Activated CD8-positive, alpha-beta T cell treated with anti-CD3 and anti-CD28 coated beads for 36 hours (primary cell): ENCODE data around the gene PRKAR2B. TPM values are rescaled to one million over a fixed set of nuclear protein-coding genes. Genes with fewer than 3 reads are reported as not detected.

Experiments used
- ATAC-seq: fragments of 200-7000 bp; cut with Tn5 transposase; one replicate; pipeline ENCODE4 v1.10.0; 2021; ENCODE audit warnings: mild to moderate bottlenecking, moderate library complexity
- CTCF ChIA-PET: fragments of 350-600 bp; sonication (Branson Sonifier 250); formaldehyde crosslinking; loops from one replicate; lab custom pipeline; 2021; ENCODE audit warnings: antibody characterized with exemption; lab: Charles Lee
- POLR2A ChIA-PET: fragments of 350-600 bp; sonication (Branson Sonifier 250); formaldehyde crosslinking; loops from one replicate; lab custom pipeline; 2021; ENCODE audit warnings: antibody characterized with exemption; lab: Charles Lee
- DNase-seq: peaks from one replicate; pipeline ENCODE4 v3.0.0-alpha.2; 2020
- H3K27ac Mint-ChIP-seq: one replicate; pipeline ENCODE4 v1.8.0; 2021; ENCODE audit warnings: mild to moderate bottlenecking, mixed read lengths
- H3K27me3 Mint-ChIP-seq: one replicate; pipeline ENCODE4 v1.8.0; 2021; ENCODE audit warnings: mixed read lengths
- H3K36me3 Mint-ChIP-seq: one replicate; pipeline ENCODE4 v1.8.0; 2021; ENCODE audit warnings: low read depth, mixed read lengths
- H3K4me1 Mint-ChIP-seq: one replicate; pipeline ENCODE4 v1.8.0; 2021; ENCODE audit warnings: low read depth, mixed read lengths
- H3K4me3 Mint-ChIP-seq: one replicate; pipeline ENCODE4 v1.8.0; 2021; ENCODE audit warnings: mild to moderate bottlenecking, moderate library complexity, mixed read lengths
- H3K9me3 Mint-ChIP-seq: one replicate; pipeline ENCODE4 v1.8.0; 2021; ENCODE audit warnings: mixed read lengths
- CTCF ChIP-seq: fragments of 200-600 bp; IDR thresholded peaks from one replicate; pipeline ENCODE4 v1.8.0; 2022; ENCODE audit warnings: antibody characterized with exemption, mild to moderate bottlenecking
- intact Hi-C: fragments of 100-400 bp; cut with micrococcal nuclease; formaldehyde crosslinking; loops from one replicate; pipeline ENCODE4 v1.10.0; 2022
- total RNA-seq, 2 experiments: library from RNA; stranded (reverse); gene quantifications; one replicate each; pipeline ENCODE4 v1.2.3, GENCODE V29; 2021

The PRKAR2B gene
- 1 to 10 TPM; 1.1 to 1.3 TPM for total RNA-seq

DNA sequence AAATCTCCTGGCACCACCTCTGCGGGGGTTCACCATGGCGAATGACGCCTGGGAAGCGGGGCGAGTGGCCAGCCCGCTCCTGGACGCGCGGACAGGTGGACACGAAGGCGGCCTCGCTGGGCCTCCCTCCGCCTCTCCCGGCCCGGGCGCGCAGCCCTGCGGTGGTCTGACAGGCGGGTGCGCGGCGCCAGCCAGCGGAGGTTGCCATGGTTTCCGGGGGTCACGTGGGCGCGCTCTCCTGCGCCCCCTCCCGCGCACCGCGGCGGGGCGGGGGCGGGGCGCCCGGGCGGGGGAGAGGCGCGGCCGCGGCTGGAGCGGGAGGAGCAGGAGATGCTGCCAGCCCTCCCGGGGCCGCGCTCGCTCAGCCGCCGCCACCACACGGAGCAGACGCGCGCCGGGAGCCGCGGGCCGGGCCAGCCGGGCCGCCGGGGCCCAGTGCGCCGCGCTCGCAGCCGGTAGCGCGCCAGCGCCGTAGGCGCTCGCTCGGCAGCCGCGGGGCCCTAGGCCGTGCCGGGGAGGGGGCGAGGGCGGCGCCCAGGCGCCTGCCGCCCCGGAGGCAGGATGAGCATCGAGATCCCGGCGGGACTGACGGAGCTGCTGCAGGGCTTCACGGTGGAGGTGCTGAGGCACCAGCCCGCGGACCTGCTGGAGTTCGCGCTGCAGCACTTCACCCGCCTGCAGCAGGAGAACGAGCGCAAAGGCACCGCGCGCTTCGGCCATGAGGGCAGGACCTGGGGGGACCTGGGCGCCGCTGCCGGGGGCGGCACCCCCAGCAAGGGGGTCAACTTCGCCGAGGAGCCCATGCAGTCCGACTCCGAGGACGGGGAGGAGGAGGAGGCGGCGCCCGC is at the start of gene PRKAR2B:
TSS of gene PRKAR2B (plus strand) at position 359 of the 848 bp plus-strand sequence. CDS start at position 562, 203 bp downstream.
- CTCF ChIA-PET = no interaction called here
- intact Hi-C loops = loop anchor here (5.0 kb wide), 1 partner anchor 252 kb away; no protein-coding TSS in a partner anchor

DNA sequence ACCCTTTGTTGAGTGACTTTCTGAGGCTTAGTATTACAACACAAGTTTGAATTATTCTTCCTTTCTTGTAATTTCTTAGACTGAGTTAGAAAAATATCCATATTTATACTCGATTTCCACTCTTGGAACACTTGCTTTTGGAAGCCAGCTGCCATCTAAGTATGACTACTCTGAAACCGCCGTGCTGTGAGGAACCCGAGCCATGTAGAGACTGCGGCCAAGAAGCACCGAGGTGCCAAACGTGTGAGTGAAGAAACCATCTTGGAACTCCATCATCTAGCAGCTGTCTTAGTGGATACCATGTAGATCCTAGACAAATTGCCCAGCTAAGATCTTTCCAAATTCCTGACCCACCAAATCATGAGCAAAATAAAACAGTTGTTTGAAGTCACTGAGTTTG is 49.7 kb upstream of the PRKAR2B start:
- Mint-ChIP-seq H3K4me1 (no peaks in the 10 kb centered on the region), H3K27ac (no peak overlapping the region), H3K4me3 (no peak overlapping the region), H3K36me3 (no peaks in the 10 kb centered on the region), H3K27me3 (peaks cover 8% of the 10 kb centered on the region), H3K9me3 (no peaks in the 10 kb centered on the region)
- CTCF ChIA-PET = no interaction called here
- intact Hi-C loops = no loop called here
- no peak for TF ChIP-seq CTCF
- DNase-seq (no peak), ATAC-seq (no peak)
- POLR2A ChIA-PET = no interaction called here

More for the DNA sequence above, at the start of gene PRKAR2B:
- H3K4me1 Mint-ChIP-seq = peaks cover 5% of the 10 kb centered on the region
- H3K9me3 Mint-ChIP-seq = no peaks in the 10 kb centered on the region
- H3K4me3 Mint-ChIP-seq = peak within 1 kb of the TSS; percentile 65
- peak within 1 kb of the TSS; percentile 7 for H3K27ac Mint-ChIP-seq
- DNase-seq = peak; percentile 74
- H3K36me3 Mint-ChIP-seq = no peaks in the 10 kb centered on the region
- peak; percentile 87 for ATAC-seq
- H3K27me3 Mint-ChIP-seq = peaks cover 32% of the 10 kb centered on the region
- TF ChIP-seq CTCF = no peak
- POLR2A ChIA-PET = no interaction called here

DNA sequence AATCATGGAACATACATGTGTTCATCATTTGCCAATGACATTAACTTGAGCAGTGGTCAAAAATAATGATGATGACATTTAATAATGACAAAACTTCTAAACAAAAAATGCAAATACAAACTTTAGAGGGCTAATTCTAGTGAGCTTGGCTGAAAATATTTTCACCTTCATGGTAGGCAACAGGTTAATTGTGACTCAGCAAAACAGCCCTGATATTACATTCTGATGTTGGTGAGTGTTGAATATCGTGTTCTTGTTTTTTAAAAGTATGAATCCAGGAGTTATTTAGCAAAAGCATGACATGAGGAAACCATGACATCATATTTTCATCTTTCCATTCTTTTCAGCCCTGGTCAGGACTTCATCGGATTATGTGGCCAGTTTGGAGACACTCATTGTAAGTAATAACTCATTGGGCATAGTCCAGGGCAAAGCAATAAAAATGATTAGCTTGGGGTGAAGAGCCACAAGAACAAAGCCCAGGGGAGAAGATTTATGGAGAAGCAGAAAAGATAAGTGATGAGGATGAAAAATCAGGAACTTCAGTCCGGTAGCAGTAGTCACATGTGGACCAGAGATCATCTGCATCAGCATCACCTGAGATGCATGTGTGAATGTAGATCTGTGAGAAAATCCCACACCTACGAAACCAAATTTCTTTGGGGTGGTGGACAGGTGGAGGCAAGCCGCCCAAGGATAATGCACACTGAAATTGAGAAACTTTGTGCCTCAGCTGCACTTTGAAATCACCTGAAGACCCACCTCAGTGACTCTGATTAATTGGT is 46.8 kb upstream of the PRKAR2B start:
- Mint-ChIP-seq H3K27ac (no peak overlapping the region), H3K4me1 (no peaks in the 10 kb centered on the region), H3K27me3 (peaks cover 8% of the 10 kb centered on the region), H3K36me3 (no peaks in the 10 kb centered on the region), H3K9me3 (no peaks in the 10 kb centered on the region), H3K4me3 (no peak overlapping the region)
- ChIA-PET POLR2A (interaction anchor here (0.6 kb wide), 1 partner anchor 811 kb away, joined by 3 read pairs; no protein-coding TSS in a partner anchor), CTCF (no interaction called here)
- TF ChIP-seq CTCF = no peak
- ATAC-seq = no peak
- no peak for DNase-seq
- intact Hi-C loops = no loop called here

DNA sequence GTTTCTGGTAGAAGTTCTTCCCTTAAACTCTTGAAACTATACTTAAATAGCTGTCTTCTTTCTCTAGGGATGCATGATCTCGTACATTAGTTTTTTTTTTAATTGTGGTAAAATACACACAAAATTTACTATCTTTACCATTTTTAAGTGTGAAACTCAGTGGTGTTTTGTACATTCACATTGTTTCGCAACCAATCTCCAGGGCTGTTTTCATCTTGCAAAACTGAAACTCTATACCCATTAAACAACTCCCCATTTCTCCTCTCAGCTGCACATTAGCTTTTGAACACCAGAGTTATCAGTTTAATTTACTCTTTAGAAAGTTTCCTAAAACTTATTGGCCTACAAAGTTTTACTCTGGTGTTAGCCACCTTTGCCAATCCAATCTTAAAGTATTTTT is 45.5 kb upstream of the PRKAR2B start:
- POLR2A ChIA-PET = no interaction called here
- no peak for ATAC-seq
- CTCF ChIA-PET = no interaction called here
- H3K27me3 Mint-ChIP-seq = peaks cover 8% of the 10 kb centered on the region
- no peaks in the 10 kb centered on the region for H3K36me3 Mint-ChIP-seq
- no peaks in the 10 kb centered on the region for H3K4me1 Mint-ChIP-seq
- intact Hi-C loops = no loop called here
- no peak overlapping the region for H3K4me3 Mint-ChIP-seq
- DNase-seq = no peak
- no peak overlapping the region for H3K27ac Mint-ChIP-seq
- H3K9me3 Mint-ChIP-seq = no peaks in the 10 kb centered on the region
- no peak for TF ChIP-seq CTCF
